Measurements from ENCODE around the gene SUPT20H.
A peak's percentile ranks its signal among the peaks of the same experiment; 100 is the strongest.

The SUPT20H gene

DNA sequence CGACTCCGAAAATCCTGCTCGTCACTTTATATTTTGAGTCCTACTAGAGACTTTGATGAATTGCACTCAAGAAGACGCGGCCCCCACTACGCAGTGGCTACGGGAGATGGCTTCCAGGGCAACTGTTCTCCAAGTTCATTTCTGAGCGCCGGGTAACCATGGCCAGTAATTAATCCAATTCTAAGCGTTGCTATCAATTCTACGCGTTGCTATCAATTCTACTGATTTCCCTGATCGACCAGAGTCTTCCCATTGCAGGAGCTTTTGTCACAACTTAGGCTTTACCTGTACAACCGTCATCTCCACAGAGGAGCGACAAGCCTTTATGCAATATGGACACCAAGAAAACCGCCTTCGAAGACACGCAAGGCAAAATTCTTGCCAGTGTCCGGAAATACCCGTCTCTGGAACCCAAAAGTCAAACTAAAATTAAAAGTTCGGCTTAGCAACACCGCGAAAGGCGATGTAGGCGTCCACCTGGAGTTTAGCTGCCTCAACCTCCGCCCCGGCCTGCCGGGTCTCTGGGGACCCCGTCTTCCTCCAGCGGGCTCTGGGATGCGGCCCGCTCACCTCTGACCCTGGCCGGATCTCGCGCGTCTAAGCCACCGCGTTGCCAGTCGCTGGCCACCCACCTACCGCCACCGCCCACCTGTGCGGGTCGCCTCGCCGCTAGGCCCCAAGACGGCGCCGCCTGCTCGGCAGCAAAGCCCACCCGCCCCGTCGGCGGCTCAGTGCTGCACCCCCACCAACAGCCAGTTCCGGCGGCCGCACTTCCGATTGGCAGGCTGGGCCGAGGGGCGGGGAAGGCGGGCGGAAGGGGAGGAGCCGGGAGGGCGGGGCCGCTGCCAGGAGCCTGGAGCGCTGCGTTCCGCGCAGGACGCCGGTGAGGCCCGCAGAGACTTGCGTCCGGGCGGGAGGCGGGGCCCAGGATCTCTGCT lies at the start of gene SUPT20H:
TSS of gene SUPT20H (minus strand) at position 779 of the 938 bp plus-strand sequence. CDS start 8,198 bp downstream, outside the sequence.
- peak; percentile 91 for DNase-seq (ENCODE audit: low read depth)

GRCh38 chr13:37109051-37109678 lies 49.7 kb upstream of the SUPT20H start:
- no peak for DNase-seq (ENCODE audit: low read depth)

DNA sequence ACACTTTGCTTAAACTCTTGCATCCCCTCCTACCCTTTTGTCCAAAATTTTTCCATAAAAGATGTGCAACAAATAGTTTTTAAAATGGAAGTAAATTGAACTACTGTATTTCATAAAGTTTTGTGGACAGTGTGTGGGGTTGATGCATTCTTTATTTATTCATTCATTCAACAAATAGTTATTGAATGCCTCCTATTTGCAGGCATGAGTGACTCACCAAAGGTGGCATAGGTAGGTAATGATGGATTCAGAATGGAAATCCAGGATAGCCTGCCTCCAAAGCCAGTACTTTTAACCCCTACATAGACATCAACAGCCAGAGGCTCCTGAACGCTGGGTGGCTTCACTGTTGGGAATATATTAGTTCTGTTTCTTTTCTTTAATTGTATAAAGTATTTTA lies 48.4 kb upstream of the SUPT20H start:
- no peak for DNase-seq (ENCODE audit: low read depth)

DNA sequence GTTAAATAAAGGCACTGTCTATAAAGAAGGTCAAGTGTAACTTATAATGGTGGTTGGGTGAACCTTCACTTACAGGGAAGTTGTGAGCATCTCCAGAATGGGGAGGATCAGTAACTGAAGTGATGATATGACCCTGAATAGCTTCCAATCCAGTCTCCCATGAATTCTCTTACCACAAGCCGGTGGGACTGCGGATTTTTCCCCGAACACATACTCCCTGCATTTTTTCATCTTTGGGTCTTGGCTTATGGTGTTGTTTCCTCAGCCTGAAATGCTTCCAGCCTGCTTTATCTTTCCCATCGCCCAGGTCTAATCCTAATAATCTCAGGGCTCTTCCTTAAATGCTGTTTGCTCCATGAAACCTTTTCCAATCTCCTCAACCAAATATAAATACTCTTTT lies 48.0 kb upstream of the SUPT20H start:
- no peak for DNase-seq (ENCODE audit: low read depth)

DNA sequence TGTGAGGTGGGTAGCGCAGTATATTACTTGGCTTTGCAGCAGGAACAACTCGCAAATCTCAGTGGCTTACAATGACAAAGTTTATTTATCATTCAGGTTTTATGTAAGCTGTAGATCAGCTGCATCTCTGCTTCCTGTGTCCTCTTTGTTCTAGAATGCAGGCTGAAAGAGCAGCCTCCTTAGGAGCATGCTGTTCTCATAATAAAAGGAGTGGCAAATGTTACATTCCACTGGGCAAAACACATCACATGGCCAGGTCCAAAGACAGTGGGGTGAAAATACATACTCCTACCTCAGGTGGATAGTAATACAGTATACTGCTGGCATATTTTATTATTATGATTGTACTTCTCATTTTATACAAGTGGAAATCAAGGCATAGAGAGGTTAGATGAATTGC lies 47.2 kb upstream of the SUPT20H start:
- no peak for DNase-seq (ENCODE audit: low read depth)

DNA sequence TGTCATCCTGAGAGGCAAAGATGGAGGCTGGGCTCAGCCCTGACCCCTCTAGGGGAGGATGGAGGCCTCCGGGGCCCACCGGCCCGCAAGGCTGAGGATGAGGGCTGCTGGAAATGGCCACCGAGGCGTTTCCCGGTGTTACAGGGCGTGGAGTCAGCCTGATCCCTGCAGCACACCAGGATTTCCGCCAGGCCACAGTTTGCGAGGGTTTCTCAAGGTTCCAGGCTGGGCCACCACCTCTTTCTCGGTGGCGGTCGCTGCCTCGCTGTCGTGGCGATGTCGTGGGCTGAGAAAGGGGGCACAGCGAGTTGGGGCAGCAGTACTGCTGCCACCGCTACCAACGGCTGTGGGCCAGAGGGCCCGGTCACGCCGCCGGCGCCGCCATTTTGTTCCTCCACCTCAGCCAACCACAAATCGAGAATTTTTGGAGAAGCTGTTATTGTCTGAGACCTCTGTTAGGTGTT lies 45.8 kb upstream of the SUPT20H start, which contains the start of gene CSNK1A1L:
TSS of gene CSNK1A1L (minus strand) at position 414 of the 464 bp plus-strand sequence. CDS start at position 6, 408 bp downstream.
- no peak for DNase-seq (ENCODE audit: low read depth)

DNA sequence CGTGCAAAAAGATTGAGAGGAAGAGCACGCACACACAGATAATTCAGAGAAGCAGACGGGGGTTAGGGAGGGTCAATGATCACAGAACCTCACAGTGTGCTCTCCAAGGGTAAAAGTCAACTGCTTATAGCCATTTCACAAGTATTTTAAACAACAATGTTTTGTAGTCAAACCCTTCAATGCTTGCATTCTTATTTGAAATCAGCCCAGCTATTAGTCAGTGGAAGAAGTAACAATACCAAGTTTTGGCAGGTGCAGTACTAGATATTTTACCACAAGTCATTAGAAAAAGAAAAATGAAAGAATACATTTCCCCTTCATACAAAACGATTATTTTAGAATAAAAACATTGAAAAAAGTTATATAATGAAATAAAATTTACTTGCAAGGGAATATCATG lies 43.4 kb upstream of the SUPT20H start:
- DNase-seq (ENCODE audit: low read depth), result no peak

DNA sequence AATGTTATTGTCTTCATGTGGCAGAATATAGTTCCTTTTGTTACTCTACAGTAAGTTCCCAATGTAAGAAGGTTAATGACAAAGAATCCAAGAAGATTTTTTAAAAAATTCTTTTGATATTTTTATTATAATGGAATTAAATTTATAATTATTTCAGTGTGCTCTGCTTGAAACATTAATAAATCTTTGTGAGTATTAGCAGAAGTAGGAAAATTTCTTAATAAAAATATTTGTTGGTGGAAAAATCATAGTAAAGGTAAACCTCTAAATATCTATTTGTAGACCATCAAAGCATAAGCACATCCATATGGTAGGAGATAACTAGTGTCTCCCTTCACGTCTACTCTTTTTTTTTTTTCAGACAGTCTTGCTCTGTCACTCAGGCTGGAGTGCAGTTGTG lies 41.7 kb upstream of the SUPT20H start:
- DNase-seq (ENCODE audit: low read depth), result no peak

DNA sequence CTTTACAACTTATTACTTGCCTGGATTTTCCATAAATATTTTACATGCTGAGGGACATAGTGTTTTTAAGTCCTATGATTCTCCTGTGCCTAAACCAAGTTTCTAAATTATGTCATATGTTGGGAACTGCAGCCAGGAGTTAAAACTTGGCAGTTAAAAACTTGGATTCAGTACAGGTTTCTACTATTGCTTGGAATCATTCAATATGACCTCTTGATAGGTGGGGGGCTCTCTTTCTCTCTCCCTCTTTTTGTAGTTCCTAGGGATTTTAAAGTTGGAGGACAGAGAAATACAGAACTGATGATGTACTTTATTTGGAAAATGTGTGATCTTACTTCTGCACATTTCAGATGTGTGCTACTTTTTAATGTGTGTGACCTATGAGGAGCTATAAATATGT lies 41.2 kb upstream of the SUPT20H start:
- no peak for DNase-seq (ENCODE audit: low read depth)

- no peak for DNase-seq (ENCODE audit: low read depth)
Measured at GRCh38 chr13:37097076-37097475, 37.6 kb upstream of the SUPT20H start.

GRCh38 chr13:37094840-37095239 lies 35.4 kb upstream of the SUPT20H start:
- DNase-seq (ENCODE audit: low read depth), result no peak

GRCh38 chr13:37094099-37094498 lies 34.6 kb upstream of the SUPT20H start:
- no peak for DNase-seq (ENCODE audit: low read depth)

GRCh38 chr13:37091835-37092234 lies 32.3 kb upstream of the SUPT20H start:
- no peak for DNase-seq (ENCODE audit: low read depth)

DNA sequence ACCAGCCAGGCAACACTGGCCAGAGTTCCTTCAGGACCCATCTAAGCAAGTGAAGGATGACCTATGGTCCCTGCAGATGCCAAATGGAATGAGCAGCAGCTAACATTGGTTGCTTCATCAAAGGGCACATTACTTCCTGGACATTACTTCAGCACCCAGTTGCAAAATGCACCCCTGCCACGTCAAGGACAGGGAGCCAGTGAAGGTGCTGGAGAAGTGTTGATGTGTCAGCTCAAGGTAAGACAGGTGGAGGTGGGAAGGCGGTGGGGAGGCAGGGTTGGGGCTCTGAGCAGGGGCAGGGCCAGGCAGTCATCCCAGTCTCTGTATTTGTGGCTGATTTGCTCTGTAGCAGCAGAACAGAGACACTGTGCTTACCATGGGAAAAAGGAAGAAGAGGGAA lies 31.4 kb upstream of the SUPT20H start:
- no peak for DNase-seq (ENCODE audit: low read depth)

DNA sequence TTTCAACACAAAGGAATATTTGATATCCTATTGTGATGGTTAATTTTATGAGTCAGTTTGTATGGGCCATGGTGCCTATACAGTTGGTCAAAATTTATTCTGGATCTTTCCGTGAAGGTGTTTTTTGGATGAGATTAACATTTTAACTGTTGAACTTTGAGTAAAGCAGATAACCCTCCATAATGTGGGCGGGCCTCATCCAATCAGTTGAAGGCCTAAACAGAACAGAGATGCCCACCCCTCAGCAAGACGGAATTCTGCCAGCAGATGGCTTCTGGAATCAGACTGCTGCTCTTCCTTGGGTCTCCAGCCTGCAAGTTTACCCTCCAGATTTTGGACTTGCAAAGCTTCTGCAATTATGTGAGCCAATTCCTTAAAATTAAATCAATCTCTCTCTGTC lies 30.0 kb upstream of the SUPT20H start:
- no peak for DNase-seq (ENCODE audit: low read depth)

- DNase-seq (ENCODE audit: low read depth), result no peak
Measured at GRCh38 chr13:37087486-37087885, 28.0 kb upstream of the SUPT20H start.

DNA sequence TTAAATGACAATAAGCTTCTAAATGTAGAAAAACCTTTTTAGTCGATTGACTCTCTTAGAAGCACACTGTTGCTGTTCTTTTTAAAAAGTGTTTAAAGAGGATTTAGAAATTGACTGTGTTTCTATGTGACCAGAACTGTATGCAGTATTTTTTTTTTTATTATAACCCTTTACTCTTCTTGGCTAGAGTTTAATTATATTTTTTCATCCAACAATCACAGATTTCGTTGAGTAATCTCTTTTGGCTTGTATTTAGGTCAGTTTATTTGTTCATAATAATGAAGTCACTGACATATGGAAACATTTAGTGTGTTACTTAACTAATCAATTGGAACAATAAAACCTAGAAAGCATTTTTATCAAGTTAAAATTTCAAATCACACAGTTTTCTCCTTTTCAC lies 26.1 kb upstream of the SUPT20H start:
- DNase-seq (ENCODE audit: low read depth), result no peak

DNA sequence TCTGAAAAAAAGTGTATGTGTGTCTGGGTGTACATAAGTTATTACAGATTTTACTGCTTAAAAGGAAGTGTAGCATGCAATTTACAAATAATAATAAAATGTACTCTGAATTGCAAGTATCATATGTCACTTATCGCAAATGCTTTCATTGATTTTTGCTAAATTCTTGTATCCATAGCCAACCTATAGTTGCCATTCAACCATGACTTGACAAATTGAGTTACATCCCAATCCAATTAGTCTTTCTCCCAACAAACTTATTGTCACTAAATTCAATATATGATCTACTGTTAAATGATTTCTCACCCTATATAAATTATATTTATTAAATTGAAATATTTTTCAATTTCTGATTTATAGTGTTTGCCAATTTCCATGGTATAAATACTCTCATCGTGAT lies 17.3 kb upstream of the SUPT20H start:
- DNase-seq (ENCODE audit: low read depth), result no peak

DNA sequence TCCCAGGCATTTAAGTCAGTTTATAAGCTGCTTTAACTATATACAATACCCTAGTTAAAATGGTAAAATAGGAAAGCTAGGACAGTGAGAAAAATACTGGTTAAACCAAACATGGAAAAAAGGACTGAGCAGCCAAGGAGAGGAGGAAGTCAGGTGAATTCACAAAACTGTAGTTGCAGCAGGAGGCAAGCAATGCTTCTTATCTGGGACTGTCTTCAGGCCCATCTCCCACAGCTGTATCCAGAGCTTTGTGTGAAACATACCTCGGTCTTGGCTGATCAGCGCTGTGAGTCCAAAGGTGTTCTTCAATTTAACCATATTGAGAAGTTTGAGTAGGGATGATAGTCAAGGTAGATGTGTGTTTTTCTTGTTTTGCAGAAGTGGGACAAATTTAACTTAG lies 15.7 kb upstream of the SUPT20H start:
- DNase-seq (ENCODE audit: low read depth), result no peak

GRCh38 chr13:37074703-37075102 lies 15.2 kb upstream of the SUPT20H start:
- no peak for DNase-seq (ENCODE audit: low read depth)

DNA sequence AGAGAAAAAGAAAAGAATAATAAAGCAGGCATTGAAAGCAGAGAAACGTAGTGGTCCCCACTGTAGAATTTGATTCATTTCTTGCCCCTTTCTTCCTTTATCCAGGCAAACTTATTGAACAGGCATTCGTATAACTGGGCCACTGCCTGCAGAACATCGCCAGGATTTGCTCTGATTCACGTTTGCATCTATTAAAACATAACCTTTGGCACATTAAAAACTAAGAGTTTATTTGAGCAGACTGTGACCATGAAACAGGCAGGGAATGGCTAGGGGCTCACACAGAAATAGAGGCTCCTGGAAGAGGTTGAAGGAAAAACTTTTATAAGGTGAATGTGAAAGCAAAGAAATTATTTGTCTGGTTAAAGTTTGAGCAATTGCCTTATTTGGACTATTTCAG lies 12.5 kb upstream of the SUPT20H start:
- no peak for DNase-seq (ENCODE audit: low read depth)

- no peak for DNase-seq (ENCODE audit: low read depth)
Measured at GRCh38 chr13:37070956-37071355, 11.5 kb upstream of the SUPT20H start.

DNA sequence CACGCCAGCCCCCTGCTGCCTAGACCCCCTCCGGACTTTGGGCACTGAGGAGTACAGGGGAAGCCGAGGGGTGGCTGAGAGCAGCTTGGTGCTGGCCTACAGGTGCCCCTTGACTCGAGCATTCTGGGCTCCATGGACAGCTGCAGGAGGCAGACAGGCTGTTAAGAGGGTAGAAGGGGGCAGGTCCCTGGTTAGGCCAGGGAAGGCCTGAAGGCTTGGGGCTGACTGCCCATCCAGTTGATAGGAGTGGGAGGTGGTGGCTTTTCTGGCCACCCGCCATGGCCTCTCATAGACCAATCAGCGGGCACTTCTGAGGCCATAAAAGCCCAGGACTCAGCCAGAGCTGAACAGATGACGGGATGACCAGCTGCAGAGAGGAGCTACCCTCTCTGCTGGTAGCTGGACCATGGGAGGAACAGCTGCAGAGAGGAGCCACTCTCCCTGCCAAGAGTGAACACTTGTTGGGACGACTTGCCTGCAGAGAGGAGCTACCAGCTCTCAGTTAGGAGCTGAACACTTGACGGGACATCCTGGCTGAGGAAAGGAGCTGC lies 10.7 kb upstream of the SUPT20H start:
- no peak for DNase-seq (ENCODE audit: low read depth)
